ENCODE results near the gene FMNL2. TPM values are rescaled to one million over a fixed set of nuclear protein-coding genes. Genes with fewer than 3 reads are reported as not detected.
"Not testable (repeated sequence)": the region's sequence is repeated elsewhere in the genome, so short reads cannot be mapped to it uniquely, and the experiment has no call there.

FMNL2 gene
- total and polyA plus RNA-seq, 8 donors: 7.8 to 100.0 (median 36.5) TPM

DNA sequence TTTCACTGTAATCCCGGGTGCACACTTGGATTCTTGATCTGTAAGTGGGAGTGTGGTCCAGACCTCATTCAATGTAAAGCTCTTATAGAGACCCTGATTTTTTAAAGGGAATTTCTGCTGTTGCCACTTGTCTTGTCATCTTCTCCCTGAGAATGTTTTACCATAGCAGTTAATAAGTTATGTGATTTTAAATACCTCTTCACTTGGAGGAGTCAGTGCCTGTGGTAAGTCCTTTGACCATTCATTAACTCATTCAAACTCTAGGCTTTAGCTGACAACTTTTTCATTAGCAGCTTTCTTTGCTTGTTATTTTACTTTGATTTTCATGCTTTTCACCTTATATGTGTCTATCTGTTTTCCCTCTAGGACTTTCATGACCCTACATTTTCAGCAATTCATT, 51.3 kb downstream of the FMNL2 start:
- H3K4me3 ChIP-seq: no peak overlapping the region
- no peaks in the 10 kb centered on the region for H3K36me3 ChIP-seq
- DNase-seq: no peak
- H3K9me3 ChIP-seq: no peaks in the 10 kb centered on the region
- 69 to 90% (median 79%) methylated on average over 1 of the region's 1 CpG for WGBS, 5 donors
- intact Hi-C loops (cut with DNase I; ENCODE audit: low total_unique reads): no loop called here
- no peak overlapping the region for H3K27ac ChIP-seq
- no peak for TF ChIP-seq POLR2AphosphoS5 (IDR thresholded peaks at IDR 0.05)
- TF ChIP-seq EP300 (IDR thresholded peaks at IDR 0.05): no peak
- no peak for TF ChIP-seq POLR2A (IDR thresholded peaks at IDR 0.05)
- no peak for TF ChIP-seq CTCF (IDR thresholded peaks at IDR 0.05)
- H3K27me3 ChIP-seq: no peaks in the 10 kb centered on the region
- H3K4me1 ChIP-seq: peaks cover 0 to 26% (median 11%) of the 10 kb centered on the region in 4 donors

DNA sequence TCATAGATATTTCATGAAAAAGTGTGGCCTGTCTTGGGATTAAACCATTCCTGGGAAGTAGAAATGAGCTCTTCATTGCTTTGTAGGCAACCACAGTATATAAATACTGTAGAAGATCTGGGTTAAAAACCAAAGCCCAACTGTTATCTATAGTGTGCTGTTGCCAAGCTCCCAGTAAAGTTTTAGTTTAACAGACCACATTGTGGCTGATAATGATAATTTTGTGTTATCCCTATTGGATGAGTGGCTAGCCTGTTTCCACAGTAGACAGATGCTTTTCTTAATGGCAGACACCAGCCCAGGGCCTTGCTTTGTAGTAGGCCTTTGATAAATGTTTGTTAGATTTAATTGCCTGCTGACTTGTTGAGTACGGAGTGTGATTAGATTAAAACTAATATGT, 52.1 kb downstream of the FMNL2 start:
- Histone ChIP-seq H3K27me3 (no peaks in the 10 kb centered on the region), H3K36me3 (no peaks in the 10 kb centered on the region), H3K9me3 (no peaks in the 10 kb centered on the region), H3K27ac (no peak overlapping the region), H3K4me3 (no peak overlapping the region), H3K4me1 (peaks cover 0 to 20% (median 7%) of the 10 kb centered on the region in 4 donors)
- TF ChIP-seq POLR2AphosphoS5 (IDR thresholded peaks at IDR 0.05) (no peak), POLR2A (IDR thresholded peaks at IDR 0.05) (no peak), EP300 (IDR thresholded peaks at IDR 0.05) (no peak), CTCF (IDR thresholded peaks at IDR 0.05) (no peak)
- DNase-seq: peak in 1 of 2 donors; percentile 48
- 26 to 59% (median 36%) methylated on average over 1 of the region's 1 CpG for WGBS, 5 donors
- intact Hi-C loops (cut with DNase I; ENCODE audit: low total_unique reads): no loop called here

- H3K9me3 ChIP-seq; DNase-seq; H3K4me3 ChIP-seq; intact Hi-C loops (cut with DNase I; ENCODE audit: low total_unique reads); H3K27me3 ChIP-seq; H3K36me3 ChIP-seq; H3K27ac ChIP-seq: not testable (repeated sequence)
- 82 to 91% (median 89%) methylated on average over 9 of the region's 9 CpGs for WGBS, 5 donors
- peaks cover 0 to 23% (median 7%) of the 10 kb centered on the region in 4 donors for H3K4me1 ChIP-seq
These were observed 53.3 kb downstream of the FMNL2 start for GRCh38 chr2:152388269-152388668.

- Histone ChIP-seq H3K36me3 (no peaks in the 10 kb centered on the region), H3K4me3 (no peak overlapping the region), H3K9me3 (no peaks in the 10 kb centered on the region), H3K27ac (no peak overlapping the region), H3K27me3 (no peaks in the 10 kb centered on the region), H3K4me1 (peaks cover 0 to 35% (median 5%) of the 10 kb centered on the region in 4 donors)
- TF ChIP-seq POLR2AphosphoS5 (IDR thresholded peaks at IDR 0.05): no peak
- no peak for TF ChIP-seq POLR2A (IDR thresholded peaks at IDR 0.05)
- no peak for TF ChIP-seq CTCF (IDR thresholded peaks at IDR 0.05)
- TF ChIP-seq EP300 (IDR thresholded peaks at IDR 0.05): no peak
- 94 to 97% (median 95%) methylated on average over 19 of the region's 19 CpGs for WGBS, 5 donors
- intact Hi-C loops (cut with DNase I; ENCODE audit: low total_unique reads): no loop called here
- DNase-seq: no peak
These were observed 54.5 kb downstream of the FMNL2 start for GRCh38 chr2:152389483-152389882.

- intact Hi-C loops (cut with DNase I; ENCODE audit: low total_unique reads): no loop called here
- Histone ChIP-seq H3K27me3 (no peaks in the 10 kb centered on the region), H3K9me3 (no peaks in the 10 kb centered on the region), H3K4me1 (peaks cover 0 to 39% (median 9%) of the 10 kb centered on the region in 4 donors), H3K36me3 (no peaks in the 10 kb centered on the region), H3K27ac (no peak overlapping the region), H3K4me3 (no peak overlapping the region)
- DNase-seq: no peak
- TF ChIP-seq EP300 (IDR thresholded peaks at IDR 0.05): no peak
- no peak for TF ChIP-seq POLR2AphosphoS5 (IDR thresholded peaks at IDR 0.05)
- TF ChIP-seq POLR2A (IDR thresholded peaks at IDR 0.05): no peak
- TF ChIP-seq CTCF (IDR thresholded peaks at IDR 0.05): no peak
- whole genome bisulfite sequencing, 5 donors: 34 to 67% (median 59%) methylated on average over 2 of the region's 2 CpGs
These were observed 55.9 kb downstream of the FMNL2 start for GRCh38 chr2:152390837-152391236.

All from stomach (tissue), 9 donors.